NCI-H2227 (cell line): ENCODE data around the gene QRFP.
"Not testable (repeated sequence)": the region's sequence is repeated elsewhere in the genome, so short reads cannot be mapped to it uniquely, and the experiment has no call there.

Source experiments
- DNase-seq: peaks from one replicate; lab custom pipeline; 2025; ENCODE audit not compliant: unreplicated experiment; lab: John Stamatoyannopoulos, UW

Gene QRFP

DNA sequence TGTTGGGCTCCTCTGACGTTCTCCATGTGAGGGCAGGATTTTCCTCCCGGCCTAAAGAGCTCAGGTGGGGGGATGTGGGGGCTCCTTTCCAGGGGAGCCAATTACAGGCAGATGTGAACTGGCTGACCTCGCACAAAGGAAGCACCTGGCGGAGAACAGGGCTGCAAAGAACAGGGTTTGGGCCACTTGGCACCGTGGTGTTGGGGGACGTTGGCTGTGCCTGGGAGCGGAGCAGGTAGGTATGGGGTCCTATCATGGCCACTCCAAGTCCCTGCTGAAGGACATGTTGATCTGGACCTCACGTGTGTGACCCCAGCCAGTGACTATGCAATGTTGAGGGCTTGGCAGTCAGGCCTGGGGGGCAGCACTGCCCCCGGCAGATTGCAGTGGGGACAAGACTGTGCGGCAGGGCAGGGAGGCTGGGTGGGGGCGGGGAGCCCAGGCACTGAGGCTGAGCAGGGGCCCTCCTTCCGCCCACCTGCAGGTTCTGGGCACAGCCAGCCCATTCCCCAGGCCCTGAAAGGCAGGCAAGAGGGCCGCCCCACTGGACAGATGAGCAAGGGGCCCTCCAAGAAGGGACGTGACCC, 23.0 kb upstream of the QRFP start:
- DNase-seq: no peak

DNA sequence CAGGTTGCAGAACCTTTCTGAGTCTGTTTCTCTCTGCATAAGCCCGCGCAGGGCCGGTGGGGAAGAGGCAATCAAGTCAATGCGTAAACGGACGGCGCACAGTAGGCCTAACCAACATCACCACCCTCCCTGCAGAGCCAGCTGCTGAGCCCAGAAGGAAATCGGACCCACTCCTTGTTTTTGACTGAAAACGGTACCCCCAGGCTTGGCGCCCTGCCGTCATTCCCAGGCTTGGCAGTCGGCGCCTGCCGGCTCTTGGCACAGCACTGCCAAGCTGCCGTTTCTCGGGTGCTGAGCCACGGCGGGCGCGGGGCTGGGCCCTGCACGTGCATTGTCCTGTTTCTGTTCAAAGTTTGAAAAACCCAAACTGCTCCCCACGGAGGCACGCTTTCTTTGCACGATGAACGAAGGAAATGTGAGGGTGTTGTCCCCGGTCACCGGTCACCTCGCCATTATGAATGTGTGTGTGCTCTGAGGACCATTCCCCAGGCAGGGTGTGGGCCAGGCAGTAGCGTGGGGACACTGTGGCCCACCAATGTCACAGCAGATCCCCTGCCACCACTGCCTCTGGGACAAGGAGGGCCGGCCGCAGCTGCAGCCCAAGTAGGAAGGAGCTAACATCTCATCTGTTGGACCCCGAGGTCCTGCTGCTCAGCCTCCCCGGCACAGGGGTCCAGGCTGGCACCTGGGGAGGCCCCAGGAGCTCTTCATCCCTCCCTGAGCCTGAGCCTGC, 22.4 kb upstream of the QRFP start:
- no peak for DNase-seq

DNA sequence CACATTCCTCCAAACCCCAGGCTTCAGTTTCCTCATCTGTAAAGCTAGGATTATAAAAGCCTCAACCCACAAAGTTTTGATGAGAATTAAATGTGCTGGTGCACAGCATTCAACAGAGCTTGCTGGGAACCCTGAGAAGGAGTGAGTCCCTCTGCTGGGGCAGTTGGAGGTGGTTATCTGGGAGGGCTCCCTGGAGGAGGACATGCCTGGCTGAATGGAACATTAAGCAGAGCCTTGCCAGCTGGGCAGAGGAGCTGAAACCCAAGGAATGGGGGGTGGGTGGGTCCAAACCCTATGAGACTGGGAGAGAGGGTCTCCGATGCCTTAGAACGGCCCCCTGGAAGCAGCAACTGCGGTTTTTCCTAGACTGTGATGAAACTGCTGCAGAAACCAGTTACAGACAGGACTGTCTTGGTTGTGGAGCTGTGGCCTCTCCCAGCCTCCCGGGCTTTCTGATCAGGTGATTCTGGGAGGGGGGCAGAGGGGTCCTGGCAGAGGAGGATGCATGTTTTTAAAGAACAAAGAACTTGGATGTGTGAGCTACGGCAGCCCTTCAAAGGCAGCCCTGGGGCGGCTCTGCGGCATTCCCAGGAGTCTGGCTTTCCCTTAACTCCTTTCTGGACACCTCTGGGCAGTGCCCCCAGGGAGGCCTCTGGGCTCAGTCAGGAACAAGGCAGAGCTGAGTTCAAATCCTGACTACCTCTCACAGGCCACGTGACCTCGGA, 21.7 kb upstream of the QRFP start:
- DNase-seq: no peak

DNA sequence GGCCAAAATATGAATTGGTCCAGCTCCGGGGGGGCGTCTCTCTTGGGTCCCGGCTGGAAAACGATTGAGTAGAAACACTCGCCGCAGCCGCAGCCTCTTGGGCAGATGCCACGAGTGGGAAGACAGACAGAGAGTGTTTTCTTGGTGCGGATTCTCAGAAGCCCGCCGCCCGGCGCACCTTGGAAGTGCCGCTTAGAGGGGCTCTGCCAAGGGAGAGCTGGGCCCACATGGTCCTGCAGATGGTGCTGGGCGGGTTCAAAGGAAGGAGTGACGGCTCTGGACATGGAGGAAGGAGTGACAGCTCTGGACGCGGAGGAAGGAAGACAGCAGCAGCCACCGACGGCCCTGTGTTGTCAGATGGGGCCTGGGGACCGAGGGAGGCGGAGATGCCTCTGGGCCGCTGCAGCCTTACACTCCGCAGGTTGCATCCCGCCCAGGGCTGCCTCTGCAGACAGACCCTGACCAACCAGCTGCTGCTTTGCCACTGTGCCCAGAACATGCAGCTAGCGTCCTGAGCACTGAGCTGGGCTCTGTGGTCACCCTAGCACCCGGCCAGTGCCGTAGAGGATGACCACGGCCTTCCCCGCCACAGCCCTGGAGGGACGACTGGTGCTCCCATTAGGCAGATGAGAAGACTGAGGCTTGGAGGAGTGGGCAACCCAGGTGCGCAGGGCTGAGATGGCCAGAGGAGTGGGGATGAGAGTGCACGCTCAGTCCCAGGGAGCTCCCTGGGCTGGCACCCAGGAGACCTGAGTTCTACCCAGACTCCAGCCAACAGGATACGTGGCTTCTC, 20.8 kb upstream of the QRFP start:
- no peak for DNase-seq

DNA sequence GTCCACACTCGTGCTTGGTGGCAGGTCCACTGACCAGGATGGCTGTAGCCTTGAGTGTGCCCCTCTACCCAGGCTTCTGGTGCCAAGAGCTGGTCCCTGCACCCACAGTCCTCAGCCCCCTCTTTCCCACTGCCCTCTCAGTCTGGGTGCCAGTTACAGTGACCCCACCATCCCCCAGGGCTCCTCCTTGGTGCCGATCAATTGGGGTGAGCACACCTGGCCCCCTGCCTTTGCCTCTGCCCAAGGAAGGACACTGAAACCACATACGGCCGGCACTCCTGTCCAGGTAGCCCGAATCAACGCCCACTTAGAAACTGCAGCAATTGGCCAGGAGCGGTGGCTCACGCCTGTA, 18.5 kb upstream of the QRFP start:
- DNase-seq: no peak

DNA sequence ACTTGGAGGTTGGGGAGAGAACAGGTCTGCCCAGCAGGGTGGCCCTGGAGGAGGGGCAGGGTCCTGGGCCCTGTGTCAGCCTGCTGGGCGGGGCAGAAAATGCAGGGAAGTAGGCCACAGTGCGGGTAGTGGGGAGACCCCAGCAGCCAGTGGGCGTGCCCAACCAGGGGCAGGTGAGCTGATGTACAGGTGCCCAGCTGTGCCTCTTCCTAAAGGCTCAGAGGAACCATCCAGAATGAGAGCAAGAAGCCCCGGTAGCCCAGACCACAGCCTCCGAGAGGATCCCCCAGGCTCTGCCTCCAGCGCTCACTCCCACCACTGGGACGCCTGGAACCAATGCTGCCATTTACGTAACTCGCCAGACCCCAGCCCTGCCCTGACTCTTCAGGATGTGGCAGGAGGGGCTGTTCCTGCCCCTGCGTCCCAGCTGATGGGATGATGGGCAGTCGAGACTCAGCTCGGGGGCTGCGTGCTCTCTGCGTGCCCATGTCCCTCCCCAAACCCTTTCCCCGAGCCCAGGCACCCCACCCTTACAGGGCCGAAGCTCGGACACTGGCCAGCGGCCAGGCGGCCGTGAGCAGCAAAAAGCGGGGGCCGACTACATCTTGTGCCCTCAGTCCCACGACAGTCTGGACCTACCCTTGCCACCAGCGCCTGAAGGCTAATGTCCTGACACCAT, 17.9 kb upstream of the QRFP start:
- DNase-seq: no peak

DNA sequence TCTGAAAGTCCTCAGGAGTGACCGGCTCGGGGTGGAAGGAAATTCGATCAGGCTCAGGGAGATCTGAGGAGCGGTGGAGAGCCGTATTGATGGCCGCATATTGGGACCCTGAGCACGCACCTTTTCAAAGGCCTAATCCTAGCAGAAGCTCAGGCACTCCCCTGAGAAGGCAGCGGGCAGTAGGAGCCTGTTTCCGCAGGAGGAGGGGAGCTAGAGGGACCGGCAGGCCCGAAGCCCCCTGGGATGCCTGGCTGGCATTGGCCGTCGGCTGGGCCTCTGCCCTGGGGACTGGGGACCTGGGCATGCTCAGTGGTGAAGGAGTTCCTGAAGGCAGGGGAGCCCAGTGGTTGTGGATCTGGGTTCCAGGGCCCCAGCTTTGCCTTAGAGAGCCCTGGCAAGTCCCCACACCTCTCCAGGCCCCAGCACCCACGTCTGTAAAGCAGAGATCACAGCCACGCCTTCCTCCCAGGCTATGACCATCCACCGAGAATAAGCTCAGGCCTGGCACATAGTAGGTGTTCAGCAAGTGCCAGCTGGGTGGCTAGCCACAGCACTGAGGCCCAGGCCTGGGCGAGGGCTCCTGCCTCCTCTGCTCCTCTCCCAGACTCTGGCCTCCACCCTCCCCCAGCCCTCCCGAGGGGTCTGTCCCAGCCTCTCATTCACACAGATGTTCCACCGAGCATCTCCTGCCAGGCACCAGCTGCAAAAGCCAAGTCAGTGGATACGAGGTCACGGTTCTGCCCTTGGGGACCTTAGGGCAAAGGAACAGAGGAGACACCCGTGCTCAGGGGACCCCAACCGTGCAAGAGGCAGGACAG, 17.2 kb upstream of the QRFP start:
- DNase-seq: no peak

DNA sequence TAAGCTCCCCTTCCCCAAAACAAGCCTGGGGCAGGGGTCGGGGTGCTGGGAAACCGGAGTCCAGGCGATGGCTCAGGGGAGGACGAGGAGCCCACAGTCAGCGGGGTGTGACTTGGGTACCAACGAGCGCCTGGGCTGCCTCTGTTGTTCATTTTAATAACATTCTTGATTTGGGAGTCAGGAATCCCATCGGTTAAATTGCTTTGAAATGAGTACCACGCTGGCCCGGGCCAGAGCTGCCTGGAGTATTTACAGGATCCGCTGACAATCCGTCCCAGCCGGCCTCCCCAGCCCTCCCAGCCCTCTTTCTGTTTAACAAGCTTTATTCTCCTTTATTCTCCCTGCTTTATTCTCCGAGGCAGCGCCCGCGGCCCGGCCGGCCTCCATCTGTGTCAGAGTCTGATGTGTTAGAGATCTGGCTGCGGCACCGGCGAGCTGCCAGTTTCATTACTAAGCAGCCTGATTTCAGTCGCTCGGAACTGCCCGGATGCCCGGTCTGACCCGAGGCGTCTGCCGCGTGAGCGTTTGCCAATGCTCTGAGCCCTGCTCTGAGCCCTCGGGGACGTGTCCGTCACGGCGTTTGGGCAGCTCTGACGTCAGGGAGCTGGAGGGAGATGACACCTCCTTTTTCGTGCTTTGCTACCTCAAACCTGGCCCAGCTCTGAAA, 16.5 kb upstream of the QRFP start:
- no peak for DNase-seq

DNA sequence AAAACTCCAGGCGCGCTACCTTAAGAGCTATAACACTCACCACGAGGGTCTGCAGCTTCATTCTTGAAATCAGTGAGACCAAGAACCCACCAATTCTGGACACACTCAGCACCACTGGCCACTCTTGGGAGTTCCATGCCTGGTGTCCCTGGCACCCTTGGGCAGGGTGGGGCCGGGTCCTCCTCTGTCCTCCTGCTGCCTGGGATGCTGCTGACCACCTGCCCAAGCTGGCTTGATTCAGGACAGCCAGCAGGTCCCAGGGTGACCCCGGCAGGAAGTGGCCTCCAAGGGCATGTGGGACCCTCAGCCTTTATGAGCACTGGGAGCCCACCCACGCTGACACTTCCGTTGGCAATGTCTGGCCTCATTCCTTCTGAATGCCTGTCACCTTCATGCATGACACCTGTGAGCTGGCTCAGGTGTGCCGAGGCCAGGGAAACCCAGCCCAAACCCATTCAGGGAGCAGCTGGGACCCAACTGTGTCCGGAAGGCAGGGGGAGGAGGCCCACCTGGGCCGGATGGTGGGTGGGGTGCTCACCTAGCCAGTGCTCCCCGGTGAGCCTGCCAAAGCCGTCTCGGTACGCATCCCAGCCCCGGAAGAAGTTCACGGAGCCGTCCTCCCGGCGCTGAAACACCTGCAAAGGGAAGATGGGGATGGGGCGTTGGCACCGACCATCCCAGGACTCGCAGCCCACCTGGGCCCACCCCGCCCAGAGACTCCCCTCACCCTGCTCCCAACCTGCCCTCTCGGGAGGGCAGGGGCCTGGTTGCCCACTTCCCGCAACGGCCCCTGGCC, 14.8 kb upstream of the QRFP start:
- no peak for DNase-seq

DNA sequence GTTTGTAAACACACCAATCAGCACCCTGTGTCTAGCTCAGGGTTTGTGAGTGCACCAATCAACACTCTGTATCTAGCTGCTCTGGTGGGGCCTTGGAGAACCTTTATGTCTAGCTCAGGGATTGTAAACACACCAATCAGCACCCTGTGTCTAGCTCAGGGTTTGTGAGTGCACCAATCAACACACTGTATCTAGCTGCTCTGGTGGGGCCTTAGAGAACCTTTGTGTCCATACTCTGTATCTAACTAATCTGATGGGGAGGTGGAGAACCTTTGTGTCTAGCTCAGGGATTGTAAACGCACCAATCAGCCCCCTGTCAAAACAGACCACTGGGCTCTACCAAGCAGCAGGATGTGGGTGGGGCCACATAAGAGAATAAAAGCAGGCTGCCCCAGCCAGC, 14.1 kb upstream of the QRFP start:
- not testable (repeated sequence) for DNase-seq

DNA sequence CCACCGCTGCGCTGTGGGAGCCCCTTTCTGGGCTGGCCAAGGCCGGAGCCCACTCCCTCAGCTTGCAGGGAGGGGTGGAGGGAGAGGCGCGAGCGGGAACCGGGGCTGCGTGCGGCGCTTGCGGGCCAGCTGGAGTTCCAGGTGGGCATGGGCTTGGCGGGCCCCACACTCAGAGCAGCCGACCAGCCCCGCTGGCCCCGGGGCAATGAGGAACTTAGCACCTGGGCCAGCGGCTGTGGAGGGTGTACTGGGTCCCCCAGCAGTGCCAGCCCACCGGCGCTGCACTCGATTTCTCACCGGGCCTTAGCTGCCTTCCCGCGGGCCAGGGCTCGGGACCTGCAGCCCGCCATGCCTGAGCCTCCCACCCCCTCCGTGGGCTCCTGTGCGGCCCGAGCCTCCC, 13.4 kb upstream of the QRFP start:
- DNase-seq: not testable (repeated sequence)

DNA sequence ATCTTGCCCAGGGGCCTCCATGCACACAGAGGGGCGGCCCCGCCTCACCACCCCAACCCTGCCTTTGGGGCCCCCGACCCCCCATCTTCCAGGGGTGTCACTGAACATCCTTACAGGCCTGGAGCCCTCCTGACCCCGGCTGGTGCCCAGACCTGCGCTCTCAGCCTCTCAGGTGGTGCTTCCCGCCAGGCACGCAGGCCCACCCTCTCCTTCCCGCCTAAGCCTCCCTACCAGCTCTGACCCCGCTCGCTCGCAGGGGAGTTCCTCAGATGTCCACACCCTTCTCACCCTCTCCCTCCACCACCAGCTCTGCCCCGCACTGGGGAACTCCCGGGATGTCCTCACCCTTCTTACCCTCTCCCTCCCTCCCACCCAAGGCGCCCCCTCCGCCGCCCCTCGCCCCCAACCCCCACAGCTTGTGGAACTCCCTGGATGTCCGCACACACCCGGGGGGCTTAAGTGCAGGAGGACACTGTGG, 12.3 kb upstream of the QRFP start:
- no peak for DNase-seq

DNA sequence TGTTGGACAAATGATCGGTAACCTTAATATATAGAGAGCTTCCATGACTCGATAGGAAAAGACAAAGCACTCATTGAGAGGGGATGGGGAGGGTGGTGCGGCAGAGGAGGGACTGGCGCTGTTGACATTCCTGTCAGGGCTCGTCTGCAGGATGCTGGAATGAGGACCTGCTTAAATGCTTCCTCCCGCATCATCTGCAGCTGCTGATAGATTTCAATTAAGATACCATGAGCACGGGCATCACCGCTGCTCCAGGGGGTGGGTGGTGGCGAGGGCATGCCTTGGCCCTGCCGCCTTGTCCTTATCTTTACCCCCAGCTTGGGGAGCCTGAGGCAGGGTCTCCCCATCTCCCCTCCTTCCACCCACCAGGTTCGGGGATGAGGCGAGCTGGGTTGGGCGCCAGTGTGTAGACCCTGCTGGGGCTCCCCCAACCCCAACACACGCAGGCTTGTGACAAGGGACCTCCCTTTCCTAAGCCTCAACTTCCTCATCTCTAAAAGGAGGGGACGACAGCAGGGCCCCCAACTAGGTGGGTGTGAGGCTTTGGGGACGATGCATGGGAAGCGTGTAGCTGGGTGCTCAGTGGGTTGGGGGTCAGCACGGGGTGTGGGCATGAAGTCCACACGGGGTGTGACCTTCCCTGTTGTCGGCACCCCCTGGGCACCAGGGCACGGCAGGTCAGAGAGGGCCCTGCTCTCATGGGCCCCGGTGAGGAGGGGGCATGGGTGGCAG, 11.7 kb upstream of the QRFP start:
- no peak for DNase-seq

DNA sequence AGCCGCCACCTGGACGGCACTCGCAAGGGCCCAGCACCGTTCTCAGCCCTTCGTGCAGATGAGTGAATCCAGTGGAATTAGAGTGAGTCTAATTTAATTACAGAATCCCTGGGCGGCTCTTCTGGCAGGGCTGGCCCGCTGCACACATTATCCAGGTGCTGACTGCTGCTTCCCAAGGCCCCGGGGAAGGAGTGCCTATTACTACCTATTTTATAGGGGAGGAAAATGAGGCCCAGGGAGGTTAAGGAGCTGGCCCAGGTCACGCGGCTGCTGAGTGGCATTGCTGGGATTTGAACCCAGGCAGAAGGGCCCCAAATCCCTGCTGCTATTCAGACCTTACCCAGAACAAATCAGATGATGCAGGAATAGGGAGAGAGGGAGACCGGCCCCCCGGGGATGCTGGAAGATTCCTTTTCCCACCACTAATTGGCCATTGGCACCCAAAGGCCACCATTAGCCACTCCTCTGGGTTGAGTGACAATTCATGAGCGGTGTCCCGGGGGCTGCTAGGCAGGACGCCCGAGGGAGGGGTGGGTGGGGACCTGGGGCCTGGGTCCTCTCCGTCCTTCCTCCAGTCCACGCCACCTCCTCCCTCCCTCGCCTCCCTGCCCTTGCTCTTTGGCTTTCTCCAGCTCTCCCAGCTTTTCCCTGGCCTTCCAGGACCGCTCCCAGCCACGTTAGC, 10.3 kb upstream of the QRFP start:
- no peak for DNase-seq

DNA sequence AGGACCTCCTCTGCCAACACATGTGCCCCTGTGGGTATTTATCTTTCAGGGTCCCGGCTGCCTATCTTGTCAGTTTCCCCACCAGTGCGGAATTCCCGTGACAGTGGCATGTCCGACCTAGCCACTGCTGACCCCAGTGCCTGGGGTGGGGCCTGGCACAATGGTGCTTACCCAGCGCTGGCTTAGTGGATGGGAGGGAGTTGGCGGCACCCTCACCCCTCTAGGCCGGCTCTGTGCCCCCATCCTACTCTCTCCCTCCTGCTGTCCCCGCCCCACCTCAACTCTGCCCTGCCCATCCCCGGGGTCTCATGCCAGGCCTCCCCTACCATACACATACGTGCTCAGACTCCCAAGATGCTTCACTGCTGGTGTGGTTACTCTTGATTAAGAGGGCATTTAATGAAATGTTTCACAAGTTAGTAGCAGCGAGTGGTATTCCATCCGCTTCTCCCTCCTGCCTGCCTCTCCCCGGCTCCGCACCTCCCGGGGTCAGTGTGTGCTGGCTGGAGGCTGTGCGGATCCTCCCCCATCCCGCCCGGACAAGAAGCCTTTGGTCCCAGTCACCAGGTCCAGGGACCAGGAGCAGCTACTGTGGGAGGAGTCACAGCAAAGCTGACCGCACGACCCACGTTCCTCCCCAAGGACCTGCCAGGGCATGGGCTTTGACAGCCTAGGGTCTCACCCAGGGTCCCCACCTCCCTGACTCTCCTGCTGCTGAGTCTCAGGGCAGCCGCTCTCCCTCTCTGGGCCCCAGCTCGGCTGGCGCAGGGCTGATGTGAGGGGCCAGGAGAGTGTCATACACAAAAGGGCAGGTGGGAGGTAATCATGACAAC, 9.5 kb upstream of the QRFP start:
- no peak for DNase-seq

DNA sequence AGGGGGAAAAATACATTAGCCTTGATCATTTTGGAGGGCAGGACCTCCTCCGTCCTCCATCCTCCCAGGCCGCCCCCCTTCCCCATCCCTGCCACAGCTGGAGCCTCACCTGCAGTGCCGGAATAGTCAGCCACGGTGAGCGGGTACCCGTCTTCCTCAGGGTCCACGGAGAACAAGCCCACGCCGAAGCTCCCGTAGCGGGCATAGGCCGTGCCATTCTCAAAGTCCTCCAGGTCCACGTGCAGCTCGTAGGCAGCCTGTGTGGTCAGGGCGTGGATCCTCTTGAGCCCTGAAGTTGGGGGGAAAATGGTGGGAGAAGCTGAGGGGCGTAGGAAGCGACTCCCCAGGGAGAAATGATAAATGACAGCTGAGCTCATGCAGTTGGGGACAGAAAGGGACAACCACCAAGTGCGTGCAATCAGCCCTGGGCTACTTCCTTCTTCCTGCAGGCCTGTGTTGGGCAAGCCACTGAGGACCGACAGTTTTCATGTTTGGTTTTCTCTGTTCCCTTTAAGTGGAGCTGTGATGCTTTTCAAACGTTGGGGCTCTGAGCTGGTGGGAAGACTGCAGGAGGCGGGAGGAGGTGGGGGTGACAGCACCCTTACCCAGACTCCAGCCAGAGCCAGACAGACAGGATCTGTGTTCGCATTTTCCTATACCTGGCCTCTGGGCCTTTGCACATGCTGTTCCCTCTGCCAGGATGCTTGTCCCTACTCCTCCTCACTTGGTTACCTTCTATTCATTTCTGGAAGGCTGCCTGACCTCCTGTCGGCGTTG, 8.7 kb upstream of the QRFP start:
- DNase-seq: no peak
